ENCODE data around the gene CAMKMT. TPM values are rescaled to one million over a fixed set of nuclear protein-coding genes. Genes with fewer than 3 reads are reported as not detected.

Gene CAMKMT
- total and polyA plus RNA-seq, 9 of the 15 experiments (the other 6 are each of a cell fraction or from before 2014, with no cell fraction given), result 1.6 to 15.3 (median 7.4) TPM

DNA sequence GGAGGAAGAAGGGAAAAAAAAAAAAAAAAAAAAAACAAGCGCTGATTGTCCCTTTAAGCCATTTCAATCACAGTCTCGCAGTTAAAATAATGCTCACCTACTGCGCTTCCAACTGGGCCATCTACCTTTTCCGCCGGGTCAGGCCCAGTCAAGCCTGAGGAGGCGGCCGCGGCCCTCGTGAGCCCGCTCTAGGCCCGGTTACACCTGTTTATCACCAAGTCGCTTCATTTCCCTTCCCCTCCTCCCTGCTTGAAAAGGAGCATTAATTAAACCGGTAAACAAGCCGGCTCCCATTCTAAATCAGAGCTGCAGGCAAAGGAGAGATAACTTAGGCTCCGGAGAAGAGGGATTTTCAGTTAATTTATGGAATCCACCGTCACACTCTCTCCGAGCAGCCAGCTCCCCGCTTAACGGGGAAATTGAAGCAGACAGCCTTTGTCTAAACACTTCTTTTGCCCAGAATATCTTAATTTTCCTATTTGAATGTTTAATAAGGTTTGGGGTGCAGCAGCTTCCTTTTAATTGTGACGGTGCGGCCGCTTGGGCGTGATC, 439.6 kb downstream of the CAMKMT start:
- ATAC-seq (no peak), FAIRE-seq (no peak), DNase-seq (ENCODE audit: extremely low read depth in 1 of 4, low spot score in 3 of 4) (no peak)
- 9% methylated on average over 17 of the region's 23 CpGs for WGBS (ENCODE audit: insufficient coverage, low coverage, missing lambda C conversion rate)
- H3K27ac ChIP-seq (ENCODE audit: extremely low read depth, low read depth, low read length), result no peak overlapping the region
- no peak overlapping the region for H3K4me3 ChIP-seq
- in situ Hi-C loops (cut with MboI), result no loop called here
- H3K9me1 ChIP-seq (ENCODE audit: control insufficient read depth, insufficient read depth, low read length), result no peaks in the 10 kb centered on the region
- TF ChIP-seq, protein P1, sequence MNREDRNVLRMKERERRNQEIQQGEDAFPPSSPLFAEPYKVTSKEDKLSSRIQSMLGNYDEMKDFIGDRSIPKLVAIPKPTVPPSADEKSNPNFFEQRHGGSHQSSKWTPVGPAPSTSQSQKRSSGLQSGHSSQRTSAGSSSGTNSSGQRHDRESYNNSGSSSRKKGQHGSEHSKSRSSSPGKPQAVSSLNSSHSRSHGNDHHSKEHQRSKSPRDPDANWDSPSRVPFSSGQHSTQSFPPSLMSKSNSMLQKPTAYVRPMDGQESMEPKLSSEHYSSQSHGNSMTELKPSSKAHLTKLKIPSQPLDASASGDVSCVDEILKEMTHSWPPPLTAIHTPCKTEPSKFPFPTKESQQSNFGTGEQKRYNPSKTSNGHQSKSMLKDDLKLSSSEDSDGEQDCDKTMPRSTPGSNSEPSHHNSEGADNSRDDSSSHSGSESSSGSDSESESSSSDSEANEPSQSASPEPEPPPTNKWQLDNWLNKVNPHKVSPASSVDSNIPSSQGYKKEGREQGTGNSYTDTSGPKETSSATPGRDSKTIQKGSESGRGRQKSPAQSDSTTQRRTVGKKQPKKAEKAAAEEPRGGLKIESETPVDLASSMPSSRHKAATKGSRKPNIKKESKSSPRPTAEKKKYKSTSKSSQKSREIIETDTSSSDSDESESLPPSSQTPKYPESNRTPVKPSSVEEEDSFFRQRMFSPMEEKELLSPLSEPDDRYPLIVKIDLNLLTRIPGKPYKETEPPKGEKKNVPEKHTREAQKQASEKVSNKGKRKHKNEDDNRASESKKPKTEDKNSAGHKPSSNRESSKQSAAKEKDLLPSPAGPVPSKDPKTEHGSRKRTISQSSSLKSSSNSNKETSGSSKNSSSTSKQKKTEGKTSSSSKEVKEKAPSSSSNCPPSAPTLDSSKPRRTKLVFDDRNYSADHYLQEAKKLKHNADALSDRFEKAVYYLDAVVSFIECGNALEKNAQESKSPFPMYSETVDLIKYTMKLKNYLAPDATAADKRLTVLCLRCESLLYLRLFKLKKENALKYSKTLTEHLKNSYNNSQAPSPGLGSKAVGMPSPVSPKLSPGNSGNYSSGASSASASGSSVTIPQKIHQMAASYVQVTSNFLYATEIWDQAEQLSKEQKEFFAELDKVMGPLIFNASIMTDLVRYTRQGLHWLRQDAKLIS (CRISPR knock-in tag; IDR thresholded peaks at IDR 0.05), result no peak
- TF ChIP-seq CBX3 (IDR thresholded peaks at IDR 0.05; ENCODE audit: borderline replicate concordance in 1 of 2, low read length in 2 of 2), result no peak
- no peak for TF ChIP-seq ZNF324 (CRISPR knock-in tag; IDR thresholded peaks at IDR 0.05)
- TF ChIP-seq, protein P2, sequence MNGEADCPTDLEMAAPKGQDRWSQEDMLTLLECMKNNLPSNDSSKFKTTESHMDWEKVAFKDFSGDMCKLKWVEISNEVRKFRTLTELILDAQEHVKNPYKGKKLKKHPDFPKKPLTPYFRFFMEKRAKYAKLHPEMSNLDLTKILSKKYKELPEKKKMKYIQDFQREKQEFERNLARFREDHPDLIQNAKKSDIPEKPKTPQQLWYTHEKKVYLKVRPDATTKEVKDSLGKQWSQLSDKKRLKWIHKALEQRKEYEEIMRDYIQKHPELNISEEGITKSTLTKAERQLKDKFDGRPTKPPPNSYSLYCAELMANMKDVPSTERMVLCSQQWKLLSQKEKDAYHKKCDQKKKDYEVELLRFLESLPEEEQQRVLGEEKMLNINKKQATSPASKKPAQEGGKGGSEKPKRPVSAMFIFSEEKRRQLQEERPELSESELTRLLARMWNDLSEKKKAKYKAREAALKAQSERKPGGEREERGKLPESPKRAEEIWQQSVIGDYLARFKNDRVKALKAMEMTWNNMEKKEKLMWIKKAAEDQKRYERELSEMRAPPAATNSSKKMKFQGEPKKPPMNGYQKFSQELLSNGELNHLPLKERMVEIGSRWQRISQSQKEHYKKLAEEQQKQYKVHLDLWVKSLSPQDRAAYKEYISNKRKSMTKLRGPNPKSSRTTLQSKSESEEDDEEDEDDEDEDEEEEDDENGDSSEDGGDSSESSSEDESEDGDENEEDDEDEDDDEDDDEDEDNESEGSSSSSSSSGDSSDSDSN (IDR thresholded peaks at IDR 0.05; ENCODE audit: borderline replicate concordance in 1 of 2, low read depth in 2 of 2, low read length in 2 of 2), result no peak
- H2AFZ ChIP-seq (ENCODE audit: low read depth, low read length), result no peak overlapping the region
- H3K79me2 ChIP-seq (ENCODE audit: control insufficient read depth, insufficient read depth, low read length), result no peaks in the 10 kb centered on the region
- BruUV-seq (replicated peaks), result no TSS peak
- no peaks in the 10 kb centered on the region; the same call in 1 of the 2 replicates for H4K20me1 ChIP-seq (replicated peaks; ENCODE audit: control insufficient read depth, insufficient read depth, low read length)
- CTCF ChIA-PET (ENCODE audit: low intra/inter-chr PET ratio), result no interaction called here
- H3K27me3 ChIP-seq (ENCODE audit: control insufficient read depth in 2 of 2, insufficient read depth in 2 of 2, low read length in 2 of 2), result peaks cover 55 to 73% of the 10 kb centered on the region in 2 experiments
- H3K4me1 ChIP-seq (replicated peaks in 1 of 2; ENCODE audit: control insufficient read depth in 2 of 2, insufficient read depth in 2 of 2, low read length in 2 of 2), result peaks cover 0 to 10% of the 10 kb centered on the region in 2 experiments; a peak in 1 of 5 replicates
- H3K9me3 ChIP-seq (replicated peaks; ENCODE audit: control insufficient read depth, insufficient read depth, low read depth, low read length), result no peaks in the 10 kb centered on the region
- no peak overlapping the region for H3K4me2 ChIP-seq (ENCODE audit: insufficient read depth, low read length)
- POLR2A ChIA-PET, result interaction anchor here (0.6 kb wide), 1 partner anchor 38 kb away, joined by 4 read pairs; no protein-coding TSS in a partner anchor
- H3K9ac ChIP-seq (ENCODE audit: insufficient read depth in 1 of 2, low read depth in 2 of 2, low read length in 2 of 2), result no peak overlapping the region
- intact Hi-C loops (cut with micrococcal nuclease), result no loop called here
- no peaks in the 10 kb centered on the region for H3K36me3 ChIP-seq (ENCODE audit: control insufficient read depth, insufficient read depth, low read length)
